Neuron (in vitro differentiated cells): ENCODE measurements around the gene MFSD2A.

Source experiments
- H2AFZ ChIP-seq: one replicate; pipeline ENCODE4 v1.6.1; 2013; ENCODE audit warnings: low read depth, mild to moderate bottlenecking, inconsistent platforms, low read length, moderate library complexity
- H3K27me3 ChIP-seq: one replicate; pipeline ENCODE4 v1.6.1; 2013; ENCODE audit warnings: low read length; ENCODE audit not compliant: insufficient read depth
- H3K36me3 ChIP-seq: one replicate; pipeline ENCODE4 v1.6.1; 2013; ENCODE audit warnings: low read length; ENCODE audit not compliant: insufficient read depth
- H3K4me1 ChIP-seq: one replicate; pipeline ENCODE4 v1.6.1; 2013; ENCODE audit warnings: low read length; ENCODE audit not compliant: insufficient read depth
- H3K4me3 ChIP-seq: 2 replicates; pipeline ENCODE4 v1.5.1; 2013; ENCODE audit warnings: mild to moderate bottlenecking, low read length, moderate library complexity
- H3K9me3 ChIP-seq: one replicate; pipeline ENCODE4 v1.6.1; 2013; ENCODE audit warnings: low read length

MFSD2A gene

GRCh38 chr1:40011198-40011597, 56.3 kb downstream of the MFSD2A start:
- Histone ChIP-seq H3K4me1 (no peaks in the 10 kb centered on the region), H3K36me3 (no peaks in the 10 kb centered on the region), H2AFZ (no peak overlapping the region), H3K9me3 (no peaks in the 10 kb centered on the region), H3K4me3 (no peak overlapping the region), H3K27me3 (no peaks in the 10 kb centered on the region)

- no peaks in the 10 kb centered on the region for H3K4me1 ChIP-seq
- no peaks in the 10 kb centered on the region for H3K27me3 ChIP-seq
- H3K4me3 ChIP-seq, result no peak overlapping the region
- no peak overlapping the region for H2AFZ ChIP-seq
- H3K36me3 ChIP-seq, result no peaks in the 10 kb centered on the region
- peaks cover 2% of the 10 kb centered on the region for H3K9me3 ChIP-seq
Observed at GRCh38 chr1:40014253-40014706, 59.3 kb downstream of the MFSD2A start.

GRCh38 chr1:40014812-40015594, 60.1 kb downstream of the MFSD2A start:
- H2AFZ ChIP-seq, result no peak overlapping the region
- peaks cover 2% of the 10 kb centered on the region for H3K9me3 ChIP-seq
- no peak overlapping the region for H3K4me3 ChIP-seq
- no peaks in the 10 kb centered on the region for H3K36me3 ChIP-seq
- H3K27me3 ChIP-seq, result no peaks in the 10 kb centered on the region
- H3K4me1 ChIP-seq, result no peaks in the 10 kb centered on the region

- H2AFZ ChIP-seq, result no peak overlapping the region
- no peaks in the 10 kb centered on the region for H3K4me1 ChIP-seq
- peaks cover 2% of the 10 kb centered on the region for H3K9me3 ChIP-seq
- no peaks in the 10 kb centered on the region for H3K36me3 ChIP-seq
- no peak overlapping the region for H3K4me3 ChIP-seq
- no peaks in the 10 kb centered on the region for H3K27me3 ChIP-seq
Observed at GRCh38 chr1:40017951-40018575, 63.1 kb downstream of the MFSD2A start.
